Colonic mucosa (tissue), 4 donors: ENCODE measurements around the gene JUNB. TPM values are rescaled to one million over a fixed set of nuclear protein-coding genes. Genes with fewer than 3 reads are reported as not detected.

Experiments
- DNase-seq: peaks from one replicate; pipeline ENCODE4 v3.0.0-alpha.2; 2020
- H3K27ac ChIP-seq: fragments of 200-600 bp; one replicate; pipeline ENCODE4 v1.8.0; 2021
- H3K27me3 ChIP-seq: fragments of 200-600 bp; one replicate; pipeline ENCODE4 v1.8.0; 2021
- H3K36me3 ChIP-seq: fragments of 200-600 bp; one replicate; pipeline ENCODE4 v1.8.0; 2021
- H3K4me1 ChIP-seq: fragments of 200-600 bp; one replicate; pipeline ENCODE4 v1.8.0; 2021; ENCODE audit warnings: mild to moderate bottlenecking
- H3K4me3 ChIP-seq: fragments of 200-600 bp; one replicate; pipeline ENCODE4 v1.8.0; 2021
- H3K9ac ChIP-seq, 2 donors: one replicate each; pipeline ENCODE4 v1.7.0; 2013; ENCODE audit warnings: control low read depth in 2 of 2, low read depth in 2 of 2, low read length in 2 of 2
- H3K9me3 ChIP-seq: fragments of 200-600 bp; one replicate; pipeline ENCODE4 v1.8.0; 2021
- intact Hi-C: fragments of 100-400 bp; cut with DNase I; formaldehyde crosslinking; loops from one replicate; pipeline ENCODE4 v1.14.1; 2022
- total RNA-seq, 2 donors: library from RNA; stranded (reverse); fragmentation: NEBNext Ultra II Directional in 1 of 2; extraction: Animal tissue kit (Norgen Biotek cat#: 25700) in 1 of 2; gene quantifications; one replicate each; pipeline ENCODE4 v1.2.1, GENCODE V29; 2021
- TF ChIP-seq, protein P1 (sequence below): fragments of 200-600 bp; IDR thresholded peaks from one replicate; pipeline ENCODE4 v1.8.0; 2022; ENCODE audit warnings: antibody characterized with exemption, mild to moderate bottlenecking
- donor health status: healthy.
- donor health status: DM: no; HTN: no; CAD: no.
- donor health status: DM: no; HTN: no; CAD: no.

JUNB gene
- total RNA-seq, 2 donors from 2014 or later, result 113 to 173 TPM

DNA sequence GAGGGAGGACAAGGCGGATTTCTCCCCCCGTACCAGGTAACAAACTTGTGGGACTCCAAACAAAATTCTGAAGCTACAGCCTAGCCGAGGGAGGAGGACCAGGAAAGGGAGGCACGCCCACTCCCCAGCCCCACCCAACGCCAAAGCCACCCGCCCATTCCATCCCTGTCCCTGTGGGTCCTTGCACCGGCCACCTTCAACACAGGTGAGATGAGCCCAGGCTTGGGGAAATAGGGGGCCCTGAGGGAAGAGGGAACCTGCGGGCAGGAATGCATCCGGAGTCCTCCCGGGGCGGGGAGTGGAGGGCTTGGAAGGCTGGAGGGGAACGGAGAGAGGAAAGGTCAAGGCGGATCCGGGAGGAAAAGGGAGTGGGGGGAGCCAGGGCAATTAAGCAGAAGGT is 39.7 kb upstream of the JUNB start, which contains the start of gene BEST2:
Gene BEST2, plus strand, starts transcription at position 157 of the 400 bp plus-strand sequence. CDS start 802 bp downstream, outside the sequence.
- Histone ChIP-seq H3K4me3 (no peak within 1 kb of the TSS), H3K9ac (peak within 1 kb of the TSS in 1 of 2 donors; percentile 51), H3K9me3 (no peaks in the 10 kb centered on the region), H3K27me3 (peaks cover 10% of the 10 kb centered on the region), H3K4me1 (no peaks in the 10 kb centered on the region), H3K36me3 (no peaks in the 10 kb centered on the region), H3K27ac (no peak within 1 kb of the TSS)
- no peak for DNase-seq
- TF ChIP-seq, protein P1, sequence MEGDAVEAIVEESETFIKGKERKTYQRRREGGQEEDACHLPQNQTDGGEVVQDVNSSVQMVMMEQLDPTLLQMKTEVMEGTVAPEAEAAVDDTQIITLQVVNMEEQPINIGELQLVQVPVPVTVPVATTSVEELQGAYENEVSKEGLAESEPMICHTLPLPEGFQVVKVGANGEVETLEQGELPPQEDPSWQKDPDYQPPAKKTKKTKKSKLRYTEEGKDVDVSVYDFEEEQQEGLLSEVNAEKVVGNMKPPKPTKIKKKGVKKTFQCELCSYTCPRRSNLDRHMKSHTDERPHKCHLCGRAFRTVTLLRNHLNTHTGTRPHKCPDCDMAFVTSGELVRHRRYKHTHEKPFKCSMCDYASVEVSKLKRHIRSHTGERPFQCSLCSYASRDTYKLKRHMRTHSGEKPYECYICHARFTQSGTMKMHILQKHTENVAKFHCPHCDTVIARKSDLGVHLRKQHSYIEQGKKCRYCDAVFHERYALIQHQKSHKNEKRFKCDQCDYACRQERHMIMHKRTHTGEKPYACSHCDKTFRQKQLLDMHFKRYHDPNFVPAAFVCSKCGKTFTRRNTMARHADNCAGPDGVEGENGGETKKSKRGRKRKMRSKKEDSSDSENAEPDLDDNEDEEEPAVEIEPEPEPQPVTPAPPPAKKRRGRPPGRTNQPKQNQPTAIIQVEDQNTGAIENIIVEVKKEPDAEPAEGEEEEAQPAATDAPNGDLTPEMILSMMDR, result no peak
- intact Hi-C loops, result no loop called here

DNA sequence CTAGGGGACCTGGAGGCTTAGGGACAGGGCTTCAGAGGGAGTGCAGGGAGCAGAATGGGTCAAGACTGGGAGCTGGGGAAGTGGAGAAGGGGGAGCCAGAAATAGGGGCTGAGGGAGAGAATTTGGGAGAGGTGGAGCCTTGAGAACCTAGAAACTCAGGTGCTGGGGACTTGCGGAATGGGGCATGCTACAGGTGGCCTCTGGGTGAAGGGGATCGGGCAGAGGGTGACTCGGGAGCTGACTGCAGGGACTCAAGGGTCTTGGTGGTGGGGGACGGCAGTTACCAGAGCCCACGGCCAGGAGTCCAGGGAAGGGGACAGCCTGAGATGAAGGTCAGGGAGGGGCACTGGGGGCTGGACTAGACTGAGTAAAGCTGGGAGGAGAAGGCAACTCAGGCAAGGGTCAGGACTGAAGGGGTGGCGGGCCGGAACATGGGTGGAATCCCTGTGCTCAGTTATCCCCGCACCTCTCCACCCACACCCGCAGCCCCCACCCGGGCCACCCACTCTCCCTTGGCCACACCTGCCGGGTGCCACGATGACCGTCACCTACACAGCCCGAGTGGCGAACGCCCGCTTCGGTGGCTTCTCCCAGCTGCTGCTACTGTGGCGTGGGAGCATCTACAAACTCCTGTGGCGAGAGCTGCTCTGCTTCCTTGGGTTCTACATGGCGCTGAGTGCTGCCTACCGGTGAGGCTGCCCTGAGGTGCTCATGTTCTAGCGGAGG is 39.1 kb upstream of the JUNB start:
- TF ChIP-seq, protein P1, result no peak
- DNase-seq, result no peak
- H3K36me3 ChIP-seq, result no peaks in the 10 kb centered on the region
- peaks cover 10% of the 10 kb centered on the region for H3K27me3 ChIP-seq
- no peaks in the 10 kb centered on the region for H3K9me3 ChIP-seq
- H3K9ac ChIP-seq, result peak overlapping the region in 1 of 2 donors; percentile 21
- intact Hi-C loops, result no loop called here
- no peak overlapping the region for H3K27ac ChIP-seq
- H3K4me1 ChIP-seq, result no peaks in the 10 kb centered on the region
- no peak overlapping the region for H3K4me3 ChIP-seq

DNA sequence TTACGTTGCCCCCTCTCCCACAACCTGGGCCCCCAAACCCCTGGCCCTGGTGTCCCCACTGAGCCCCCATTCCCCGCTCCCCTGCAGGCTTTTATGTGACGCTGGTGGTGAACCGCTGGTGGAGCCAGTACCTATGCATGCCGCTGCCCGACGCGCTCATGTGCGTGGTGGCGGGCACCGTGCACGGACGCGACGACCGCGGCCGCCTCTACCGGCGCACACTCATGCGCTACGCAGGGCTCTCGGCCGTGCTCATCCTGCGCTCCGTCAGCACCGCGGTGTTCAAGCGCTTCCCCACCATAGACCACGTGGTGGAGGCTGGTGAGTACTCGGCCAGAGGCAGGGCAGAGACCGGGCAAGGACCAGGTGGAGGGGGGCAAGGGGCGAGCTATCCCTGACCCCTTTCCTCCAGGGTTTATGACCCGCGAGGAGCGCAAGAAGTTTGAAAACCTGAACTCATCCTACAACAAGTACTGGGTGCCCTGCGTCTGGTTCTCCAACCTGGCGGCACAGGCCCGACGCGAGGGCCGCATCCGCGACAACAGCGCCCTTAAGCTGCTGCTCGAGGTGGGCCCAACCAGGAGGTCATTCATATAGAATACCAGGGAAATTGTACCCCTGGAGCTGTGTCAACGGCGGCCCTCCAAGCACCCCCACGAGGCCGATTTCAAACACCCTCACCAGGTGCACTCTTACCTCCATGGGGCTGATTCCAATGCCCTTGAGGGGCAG is 36.7 kb upstream of the JUNB start:
- no peak overlapping the region for H3K9ac ChIP-seq
- H3K4me1 ChIP-seq, result no peaks in the 10 kb centered on the region
- H3K27ac ChIP-seq, result no peak overlapping the region
- peaks cover 10% of the 10 kb centered on the region for H3K27me3 ChIP-seq
- intact Hi-C loops, result loop anchor here (5.0 kb wide), 1 partner anchor 32 kb away; the partner anchor contains the start of gene TNPO2
- no peak for DNase-seq
- H3K9me3 ChIP-seq, result no peaks in the 10 kb centered on the region
- no peak overlapping the region for H3K4me3 ChIP-seq
- H3K36me3 ChIP-seq, result no peaks in the 10 kb centered on the region
- TF ChIP-seq, protein P1, result no peak

DNA sequence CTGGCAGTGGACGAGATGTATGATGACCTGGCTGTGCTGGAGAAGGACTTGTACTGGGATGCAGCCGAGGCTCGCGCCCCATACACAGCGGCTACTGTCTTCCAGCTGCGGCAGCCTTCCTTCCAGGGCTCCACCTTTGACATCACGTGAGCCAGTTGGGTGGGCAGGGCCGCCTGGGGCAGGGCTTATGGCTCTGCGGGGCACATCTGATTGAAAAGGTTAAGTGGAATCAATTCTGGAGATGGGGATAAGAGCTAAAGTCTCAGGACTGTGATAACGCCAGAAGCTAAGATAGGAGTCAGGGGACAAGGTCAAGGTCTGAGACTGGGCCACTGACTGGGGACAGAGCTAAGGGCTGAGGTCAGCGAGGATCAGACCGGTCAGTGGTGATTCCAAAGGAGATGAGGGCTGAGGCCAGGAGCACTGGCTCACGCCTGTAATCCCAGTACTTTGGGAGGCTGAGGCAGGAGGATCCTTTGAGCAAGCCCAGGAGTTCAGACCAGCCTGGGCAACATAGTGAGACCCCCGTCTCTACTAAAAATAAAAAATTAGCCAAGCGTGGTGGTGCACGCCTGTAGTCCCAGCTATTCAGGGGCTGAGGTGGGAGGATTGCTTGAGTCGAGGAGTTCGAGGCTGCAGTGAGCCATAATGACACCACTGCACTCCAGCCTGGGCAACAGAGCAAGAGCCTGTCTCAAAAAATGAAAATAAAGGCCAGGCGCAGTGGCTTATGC is 35.0 kb upstream of the JUNB start:
- no peaks in the 10 kb centered on the region for H3K4me1 ChIP-seq
- TF ChIP-seq, protein P1, result no peak
- intact Hi-C loops, result loop anchor here (5.0 kb wide), 1 partner anchor 34 kb away; the partner anchor contains the start of gene TNPO2
- H3K27me3 ChIP-seq, result no peaks in the 10 kb centered on the region
- H3K27ac ChIP-seq, result no peak overlapping the region
- H3K36me3 ChIP-seq, result no peaks in the 10 kb centered on the region
- no peak for DNase-seq
- no peak overlapping the region for H3K4me3 ChIP-seq
- H3K9me3 ChIP-seq, result no peaks in the 10 kb centered on the region
- H3K9ac ChIP-seq, result no peak overlapping the region
